NCI-H510A (cell line): ENCODE measurements around the gene PATJ.
"Not testable (repeated sequence)": the region's sequence is repeated elsewhere in the genome, so short reads cannot be mapped to it uniquely, and the experiment has no call there.

Experiments used
- DNase-seq: peaks from one replicate; lab custom pipeline; 2025; lab: John Stamatoyannopoulos, UW

The PATJ gene

DNA sequence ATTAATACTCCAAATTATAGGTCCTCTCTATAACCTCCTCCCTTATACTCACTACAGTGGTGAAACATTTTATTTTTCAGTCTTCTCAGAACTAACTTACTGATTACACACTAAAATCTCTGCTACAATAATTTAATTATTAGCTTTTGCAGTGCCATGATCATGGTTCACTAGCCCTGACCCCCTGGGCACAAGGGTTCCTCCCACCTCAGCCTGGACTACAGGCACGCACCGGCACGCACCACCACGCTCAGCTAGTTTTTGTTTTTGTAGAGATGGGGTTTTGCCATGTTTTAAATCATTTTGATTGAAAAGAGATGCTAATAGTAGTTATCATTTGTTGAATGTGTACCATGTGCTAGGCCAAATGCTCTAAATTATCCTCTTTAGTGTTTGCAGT is 6.3 kb downstream of the PATJ start:
- no peak for DNase-seq

DNA sequence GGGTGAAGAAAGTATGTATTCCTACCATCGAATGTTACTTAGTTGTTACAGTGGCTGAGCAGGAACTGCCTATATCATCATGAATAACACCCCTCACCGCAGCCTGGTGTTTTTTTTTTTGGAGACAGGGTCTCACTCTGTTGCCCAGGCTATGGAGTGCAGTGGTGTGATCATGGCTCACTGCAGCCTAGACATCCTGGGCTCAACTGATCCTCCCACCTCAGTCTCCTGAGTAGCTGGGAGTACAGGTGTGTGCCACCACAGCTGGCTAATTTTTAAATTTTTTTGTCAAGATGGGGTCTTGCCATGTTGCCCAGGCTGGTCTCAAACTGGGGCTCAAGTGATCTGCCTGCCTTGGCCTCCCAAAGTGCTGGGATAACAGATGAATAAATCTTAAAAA is 7.3 kb downstream of the PATJ start:
- no peak for DNase-seq

DNA sequence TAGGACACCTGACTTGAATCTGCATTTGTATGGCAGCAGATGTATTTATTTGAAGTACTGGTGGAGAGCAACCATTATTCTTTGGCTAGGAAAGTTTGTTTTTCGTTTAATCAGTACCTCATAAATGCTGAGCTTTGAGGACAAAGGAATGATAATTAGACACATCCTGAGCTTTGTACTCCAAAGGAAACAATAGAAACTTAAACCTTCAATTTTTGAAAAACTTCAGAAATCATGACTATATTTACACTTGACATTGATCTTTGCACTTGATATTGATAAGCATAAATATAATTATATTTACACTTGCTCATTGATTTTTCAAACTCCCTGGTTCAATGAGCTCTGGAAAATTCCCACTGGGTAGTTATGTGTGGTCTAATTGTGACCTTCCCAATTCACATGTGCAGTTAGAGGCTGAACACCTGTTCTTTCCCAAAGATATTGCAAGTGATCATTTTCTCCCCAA is 10.7 kb downstream of the PATJ start:
- DNase-seq: no peak

DNA sequence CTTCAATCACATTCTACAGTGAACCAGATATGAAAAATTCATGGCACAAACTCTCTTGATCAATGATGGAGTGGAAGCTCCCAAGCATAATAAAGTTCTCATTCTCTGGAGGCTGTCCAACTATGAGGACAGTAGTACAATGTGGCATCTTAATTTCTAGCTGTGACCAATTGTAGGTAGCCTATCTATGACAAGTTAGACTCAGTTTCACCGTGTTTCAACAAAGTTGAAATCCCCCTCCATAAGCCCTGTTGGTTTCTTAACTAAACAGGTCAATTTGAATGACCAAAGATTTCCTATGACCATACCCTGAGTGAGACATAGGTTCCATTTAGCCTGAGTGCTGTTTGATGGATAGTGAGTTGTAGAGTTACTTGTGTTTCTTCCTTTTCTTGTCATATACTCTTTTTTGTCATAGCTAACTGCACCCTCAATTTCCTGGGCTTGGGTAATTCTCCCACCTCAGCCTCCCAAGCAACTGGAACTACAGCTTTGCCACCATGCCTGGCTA is 11.8 kb downstream of the PATJ start:
- no peak for DNase-seq

DNA sequence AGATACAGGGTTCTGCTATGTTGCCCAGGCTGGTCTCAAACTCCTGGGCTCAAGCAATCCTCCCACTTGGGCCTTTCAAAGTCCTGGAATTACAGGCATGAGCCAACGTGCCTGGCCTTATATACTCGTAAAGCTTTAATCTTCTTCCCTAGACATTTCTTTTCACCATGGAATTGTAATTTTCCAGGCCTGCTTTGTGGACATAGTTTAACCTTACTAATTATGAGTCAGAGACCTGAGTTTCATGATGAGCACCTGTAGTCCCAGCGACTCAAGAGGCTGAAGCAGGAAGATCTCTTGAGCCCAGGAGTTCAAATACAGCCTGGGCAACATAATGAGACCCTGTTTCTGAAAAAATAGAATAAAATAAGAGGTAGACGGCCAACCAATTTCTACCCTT is 12.3 kb downstream of the PATJ start:
- DNase-seq: no peak

DNA sequence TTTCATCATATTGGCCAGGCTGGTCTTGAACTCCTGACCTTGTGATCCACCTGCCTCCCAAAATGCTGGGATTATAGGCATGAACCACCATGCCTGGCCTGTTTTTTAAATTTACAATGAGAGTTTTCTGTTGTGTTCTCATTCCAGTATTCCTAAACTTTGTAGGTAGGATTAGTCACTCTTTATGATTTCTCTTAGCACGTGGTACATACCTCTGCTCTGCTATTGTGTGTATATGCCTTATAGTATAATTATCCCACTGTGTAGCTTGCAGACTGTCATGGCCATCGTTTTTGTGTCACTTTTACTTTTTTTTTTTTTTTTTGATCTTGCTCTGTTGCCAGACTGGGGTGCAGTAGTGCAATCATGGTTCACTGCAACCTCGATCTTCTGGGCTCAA is 14.5 kb downstream of the PATJ start:
- no peak for DNase-seq

DNA sequence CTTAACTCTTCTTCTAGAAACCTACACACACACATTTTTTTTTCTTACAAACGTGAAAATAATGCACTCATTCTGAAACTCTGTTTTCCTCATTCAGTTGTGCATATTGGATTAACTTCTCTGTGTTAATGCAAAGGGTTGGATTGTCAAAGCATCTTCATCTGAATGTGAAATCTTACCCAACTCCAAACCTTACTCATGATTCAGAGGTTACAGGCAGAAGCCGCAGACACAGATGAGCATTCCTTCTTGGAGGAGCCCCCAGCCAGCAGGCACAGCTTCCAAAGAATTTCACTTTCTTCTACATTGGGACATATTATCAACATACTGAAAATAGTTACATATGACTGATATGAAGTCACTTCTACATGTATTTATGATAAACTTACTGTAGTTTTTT is 15.7 kb downstream of the PATJ start:
- DNase-seq: no peak

DNA sequence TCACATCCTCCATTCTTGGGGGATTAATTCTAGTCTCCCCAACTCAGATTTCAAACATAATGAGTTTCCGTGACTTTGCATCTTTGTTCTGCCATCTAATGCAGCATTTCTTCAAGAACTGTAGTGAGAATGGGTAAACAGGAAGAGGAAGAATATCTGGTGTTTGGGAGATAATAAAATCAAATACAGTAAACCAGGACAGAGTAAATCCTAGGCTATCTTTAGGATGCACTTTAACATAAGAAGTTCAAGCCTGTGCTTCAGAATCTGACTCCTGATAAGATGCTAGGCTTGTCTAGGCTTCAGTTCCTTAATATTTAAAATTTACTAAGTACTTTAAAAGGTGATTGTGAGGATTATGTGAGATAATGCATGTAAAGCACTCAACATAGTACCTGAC is 27.9 kb downstream of the PATJ start:
- DNase-seq: no peak

DNA sequence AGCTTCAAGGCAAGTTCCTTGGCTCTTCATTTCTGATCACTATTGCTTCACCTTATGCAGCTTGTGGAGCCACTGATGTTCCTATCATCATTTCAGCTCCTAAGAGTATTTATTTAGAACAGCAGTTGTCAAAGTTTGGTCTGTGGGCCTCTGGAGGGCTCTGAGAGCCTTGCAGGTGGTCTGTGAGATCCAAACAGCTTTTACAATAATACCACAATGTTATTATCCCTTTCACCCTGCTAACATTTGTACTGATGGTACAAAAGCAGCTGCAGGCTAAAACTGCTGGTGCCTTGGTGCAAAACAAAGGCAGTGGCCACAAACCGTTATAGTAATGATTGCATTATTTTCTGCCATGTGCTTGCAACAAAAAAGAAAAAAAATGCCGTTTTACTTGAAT is 33.8 kb downstream of the PATJ start:
- no peak for DNase-seq

DNA sequence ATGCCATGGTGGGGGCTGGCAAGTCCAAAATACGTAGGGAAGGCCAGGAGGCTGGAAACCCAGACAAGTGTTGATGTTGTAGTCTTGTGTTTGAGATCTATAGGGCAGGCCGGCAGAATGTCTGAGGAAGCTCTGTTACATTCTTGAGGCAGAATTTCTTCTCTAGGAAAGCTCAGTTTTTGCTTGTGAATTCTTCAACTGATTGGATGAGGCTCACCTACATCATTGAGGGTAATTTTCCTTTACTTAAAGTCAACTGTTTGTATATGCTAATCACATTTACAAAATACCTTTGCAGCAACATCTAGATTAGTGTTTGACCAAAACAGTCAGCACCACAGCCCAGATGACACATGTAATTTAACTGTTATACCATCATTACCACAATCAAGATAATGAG is 37.0 kb downstream of the PATJ start:
- no peak for DNase-seq

DNA sequence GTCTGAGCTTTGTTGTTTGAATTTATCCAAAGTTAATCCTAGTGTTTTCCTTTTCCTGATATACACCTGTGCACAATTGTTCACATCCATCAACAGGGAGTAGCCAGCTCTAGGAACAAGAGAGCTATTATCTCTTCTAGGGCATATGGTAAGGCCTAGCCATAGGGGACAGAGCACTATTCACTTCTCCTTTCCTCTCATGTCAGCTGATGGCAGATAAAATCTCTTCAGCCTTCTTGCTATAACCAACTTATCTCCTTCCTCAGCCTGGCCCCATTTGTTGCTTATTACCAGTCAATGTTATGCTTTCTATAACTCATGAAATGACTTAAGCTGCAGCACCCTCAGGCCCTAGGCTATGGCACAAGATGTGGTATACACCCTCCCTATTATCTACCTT is 38.9 kb downstream of the PATJ start:
- no peak for DNase-seq

DNA sequence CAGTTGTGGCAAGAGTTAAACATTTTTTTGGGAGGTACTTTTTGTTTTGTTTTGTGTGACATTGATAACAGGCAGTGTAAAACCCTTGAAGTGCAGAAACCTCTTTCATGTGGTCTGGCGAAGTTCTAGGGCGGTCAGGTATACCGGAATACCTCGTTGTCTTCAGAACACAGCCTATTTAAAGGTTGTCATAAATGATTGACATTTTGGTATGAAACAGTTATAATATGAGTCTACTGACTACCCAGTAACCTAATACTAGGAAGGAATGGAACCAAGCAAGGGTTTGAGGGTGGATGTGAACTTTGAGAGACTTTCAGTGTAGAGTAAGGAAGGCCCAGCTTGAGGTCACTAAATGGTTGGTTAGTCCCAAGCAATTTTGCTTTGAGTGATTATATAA is 40.5 kb downstream of the PATJ start:
- DNase-seq: no peak

DNA sequence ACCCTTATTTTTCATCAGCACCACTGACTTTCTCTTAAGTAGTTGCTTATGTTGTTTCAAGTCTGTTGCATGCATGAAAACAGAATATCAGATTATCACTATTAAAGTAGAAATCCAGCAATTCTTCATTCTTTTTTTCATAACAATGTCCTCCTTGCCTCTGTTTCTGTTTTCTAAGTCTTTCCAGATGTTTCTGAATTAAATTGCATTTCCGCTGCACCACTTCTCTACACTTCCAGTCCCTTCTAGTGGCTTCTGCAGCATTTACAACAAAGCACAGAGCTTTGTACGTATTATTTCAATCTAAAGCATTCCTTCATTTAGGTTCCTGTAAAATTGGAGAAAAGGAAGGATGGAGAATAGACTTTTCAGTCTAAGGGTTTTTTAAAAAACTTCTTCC is 42.4 kb downstream of the PATJ start:
- no peak for DNase-seq

DNA sequence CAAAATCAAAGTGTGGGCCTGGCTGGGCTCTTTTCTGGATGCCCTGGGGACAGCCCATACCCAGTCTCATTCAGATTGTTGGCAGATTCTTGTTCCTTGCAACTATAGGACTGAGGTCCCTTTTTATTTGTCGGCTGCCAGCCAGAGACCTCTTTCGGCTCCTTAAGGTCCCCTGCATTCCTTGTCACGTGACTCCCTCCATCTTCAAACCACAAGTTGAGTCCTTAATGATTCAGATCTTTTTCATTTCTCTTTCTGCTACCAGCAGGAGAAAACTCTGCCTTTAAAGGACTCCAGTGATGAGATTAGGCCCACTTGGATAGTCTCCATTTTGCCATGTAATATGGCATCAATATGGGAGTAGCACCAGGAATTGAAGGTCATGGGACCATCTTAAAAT is 48.6 kb downstream of the PATJ start:
- DNase-seq: no peak

DNA sequence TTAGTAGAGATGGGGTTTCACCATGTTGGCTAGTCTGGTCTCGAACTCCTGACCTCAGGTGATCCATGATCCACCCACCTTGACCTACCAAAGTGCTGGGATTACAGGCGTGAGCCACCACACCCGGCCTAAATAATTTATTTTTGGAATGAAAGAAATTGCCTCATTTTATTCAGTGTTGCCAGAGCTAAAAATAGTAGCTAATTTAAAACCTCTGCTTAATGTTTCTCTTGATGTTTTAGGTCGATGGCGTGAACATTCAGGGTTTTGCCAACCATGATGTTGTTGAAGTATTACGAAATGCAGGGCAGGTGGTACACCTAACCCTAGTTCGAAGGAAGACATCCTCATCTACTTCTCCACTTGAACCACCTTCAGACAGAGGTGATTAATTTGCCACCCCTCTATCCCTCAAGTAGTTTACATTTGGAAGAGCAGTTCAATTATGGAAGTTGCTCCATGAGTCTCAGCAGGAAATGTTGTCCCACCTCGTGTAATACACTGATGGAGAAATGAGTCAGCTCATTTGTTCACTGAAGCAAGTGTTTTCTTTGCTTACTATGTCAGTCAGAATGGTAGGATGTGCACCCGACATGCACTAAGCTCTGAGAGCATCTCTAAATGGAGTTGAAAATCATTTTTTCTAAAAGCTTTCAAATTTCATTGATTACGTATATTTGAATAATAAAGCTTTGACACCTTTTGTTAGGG is 54.9 kb downstream of the PATJ start:
- no peak for DNase-seq

DNA sequence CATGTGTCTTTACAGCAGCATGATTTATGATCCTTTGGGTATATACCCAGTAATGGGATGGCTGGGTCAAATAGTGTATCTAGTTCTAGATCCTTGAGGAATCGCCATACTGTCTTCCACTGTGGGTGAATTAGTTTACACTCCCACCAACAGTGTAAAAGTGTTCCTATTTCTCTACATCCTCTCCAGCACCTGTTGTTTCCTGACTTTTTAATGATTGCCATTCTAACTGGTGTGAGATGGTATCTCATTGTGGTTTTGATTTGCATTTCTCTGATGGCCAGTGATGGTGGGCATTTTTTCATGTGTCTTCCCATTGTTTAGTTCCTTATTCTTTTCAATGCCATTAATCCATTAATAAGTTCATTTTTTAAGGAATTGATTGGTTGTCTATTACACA is 58.8 kb downstream of the PATJ start:
- DNase-seq: not testable (repeated sequence)

DNA sequence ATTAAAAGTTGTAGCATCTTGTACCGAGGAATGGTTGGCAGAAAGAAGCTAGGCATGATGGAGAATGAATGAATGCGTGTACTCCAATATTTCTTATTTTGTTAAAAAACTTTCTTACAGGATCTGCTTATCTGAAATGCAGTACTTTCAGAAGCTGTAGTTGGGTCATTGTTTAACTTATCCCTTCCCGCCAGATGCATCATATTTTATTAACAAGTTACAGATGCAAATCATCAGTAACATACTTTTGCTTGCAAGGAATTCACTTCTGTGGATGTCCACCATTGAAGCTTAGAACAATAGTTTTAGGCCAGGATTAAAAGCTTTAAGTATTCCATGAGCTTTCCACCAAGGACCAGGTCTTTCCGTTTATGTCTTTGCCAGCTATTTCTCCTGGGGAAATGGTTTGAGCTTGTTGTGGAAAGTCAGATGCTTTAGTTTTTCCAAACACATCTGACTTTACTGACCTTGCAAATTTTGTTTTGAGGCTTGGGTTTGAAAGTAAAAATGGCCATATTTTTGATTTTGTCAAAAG is 65.4 kb downstream of the PATJ start:
- no peak for DNase-seq

DNA sequence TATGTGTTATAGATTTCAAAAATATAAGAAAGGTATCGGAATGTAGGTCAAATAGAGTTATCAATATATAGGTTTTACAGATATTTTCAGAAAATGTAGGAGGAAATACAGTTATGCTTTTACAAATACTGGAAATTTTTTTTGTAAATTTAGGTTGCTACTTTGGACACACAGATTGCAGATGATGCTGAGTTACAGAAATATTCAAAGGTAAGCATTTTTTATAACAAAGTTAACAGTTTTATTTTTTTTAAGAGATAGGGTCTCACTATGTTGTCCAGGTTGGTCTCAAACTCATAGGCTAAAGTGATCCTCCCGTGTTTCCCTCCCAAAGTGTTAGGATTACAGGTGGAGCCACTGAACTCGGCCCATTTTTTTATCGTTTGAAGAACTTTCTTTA is 66.0 kb downstream of the PATJ start:
- DNase-seq: no peak

DNA sequence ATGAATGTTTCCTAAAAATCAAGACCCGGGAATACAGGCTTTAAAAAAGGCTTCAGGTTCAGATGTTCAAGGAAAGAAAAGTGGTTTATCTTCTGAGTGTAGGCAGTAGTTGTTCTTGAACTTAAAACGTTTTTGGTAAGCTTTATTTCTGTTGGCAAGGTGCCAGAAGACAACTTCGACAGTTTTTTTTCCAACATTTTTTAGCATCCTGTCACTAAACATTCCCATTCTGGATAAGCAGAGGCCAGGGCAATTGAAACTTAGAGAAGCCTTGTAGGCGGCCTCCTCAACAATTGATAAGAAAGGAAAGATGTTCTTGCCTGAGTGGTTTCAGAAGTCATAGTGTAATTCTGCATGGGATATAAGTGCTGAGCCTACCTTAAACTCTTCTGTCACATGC is 66.7 kb downstream of the PATJ start:
- no peak for DNase-seq

DNA sequence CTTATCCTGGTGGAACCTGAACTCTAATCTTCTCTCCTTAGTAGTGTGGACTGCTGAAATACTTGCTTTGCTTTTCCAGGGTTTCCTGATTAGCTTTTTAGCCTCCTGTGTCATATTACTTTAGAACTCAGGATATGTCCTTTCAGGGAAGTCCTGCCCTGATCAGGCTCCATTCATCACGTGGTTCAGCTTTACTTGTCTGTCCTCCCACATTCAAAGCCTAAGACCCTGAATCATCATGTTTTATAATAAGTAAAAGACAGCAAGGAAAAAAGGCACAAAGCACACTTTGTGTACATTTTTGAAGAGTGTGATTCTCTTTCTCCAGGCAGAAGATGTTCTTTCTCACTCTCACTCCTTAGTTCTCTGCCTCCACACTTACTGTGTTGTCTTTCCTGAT is 70.6 kb downstream of the PATJ start:
- no peak for DNase-seq

DNA sequence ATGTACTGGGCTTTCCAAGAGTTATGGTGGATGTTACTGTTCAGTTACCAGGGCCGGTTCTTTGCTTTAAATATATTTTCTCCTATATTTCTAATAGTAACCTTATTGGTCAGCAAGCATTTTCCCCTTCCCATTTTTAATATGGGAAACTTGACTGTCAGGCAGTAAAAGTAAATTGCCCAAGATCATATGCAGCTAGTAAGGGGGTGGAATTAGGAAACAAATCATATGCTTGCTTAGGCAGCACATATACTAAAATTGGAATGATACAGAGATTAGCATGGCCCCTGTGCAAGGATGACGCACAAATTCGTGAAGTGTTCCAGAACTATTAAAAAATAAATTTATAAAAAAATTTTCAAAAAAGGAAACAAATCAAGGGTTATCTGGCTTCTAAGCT is 73.9 kb downstream of the PATJ start:
- DNase-seq: no peak

DNA sequence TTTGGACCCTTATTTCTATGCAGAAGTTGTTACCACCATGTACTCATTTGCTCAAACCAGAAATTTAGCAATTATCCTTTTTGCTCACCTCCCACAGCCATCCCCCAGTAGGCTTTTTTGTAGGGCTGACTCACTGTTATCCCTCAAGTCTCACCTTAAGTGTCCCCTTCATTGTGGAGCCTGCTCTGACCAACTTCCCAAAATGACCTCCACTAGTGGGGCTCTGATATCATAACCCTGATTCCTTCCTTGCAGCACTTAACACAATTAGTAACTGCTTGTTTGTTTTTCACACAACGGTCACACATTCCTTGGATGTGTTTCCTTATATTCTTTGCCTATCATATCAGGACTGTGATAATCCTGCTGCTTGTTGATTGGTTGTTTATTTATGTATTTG is 76.7 kb downstream of the PATJ start:
- no peak for DNase-seq

DNA sequence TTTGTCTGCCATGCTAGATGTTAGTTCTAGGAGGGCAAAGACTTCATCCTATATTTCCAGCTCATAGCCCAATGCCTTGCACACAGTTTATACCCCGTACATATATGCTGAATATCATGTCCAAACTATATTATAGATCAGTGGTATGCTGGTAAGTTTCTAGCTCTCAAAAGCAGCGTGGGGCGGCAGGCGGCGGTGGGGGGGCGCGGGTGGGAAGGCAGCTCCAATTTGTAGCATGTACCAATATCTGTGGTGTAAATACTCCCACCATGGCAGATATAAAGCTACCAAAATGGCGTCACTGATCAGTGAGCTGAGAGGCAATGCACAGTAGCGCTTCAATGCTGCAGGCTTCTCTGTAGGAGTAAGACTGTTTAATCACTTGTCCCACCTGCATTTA is 77.1 kb downstream of the PATJ start:
- no peak for DNase-seq

DNA sequence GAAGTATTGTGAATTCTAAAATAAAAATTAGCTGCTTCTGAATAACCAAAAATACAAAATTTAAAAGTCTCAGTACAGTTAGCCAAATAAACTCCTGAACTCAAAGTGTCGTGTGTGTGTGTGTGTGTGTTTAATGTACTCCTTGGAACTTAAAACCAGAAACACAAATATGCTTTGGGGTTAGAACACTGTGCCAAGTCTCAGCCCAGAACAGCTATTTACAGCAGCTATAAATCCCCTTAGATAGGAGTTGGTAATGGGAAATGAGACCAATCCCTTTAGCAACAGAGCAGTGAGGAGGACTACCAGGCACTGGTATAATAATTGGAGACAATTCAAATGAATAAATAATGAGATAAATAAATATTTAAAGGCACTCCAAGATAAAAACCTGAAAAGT is 83.1 kb downstream of the PATJ start:
- no peak for DNase-seq
